WERI-Rb-1 (cell line): ENCODE data around the gene H1-8.

ENCODE experiments used
- DNase-seq: peaks from one replicate; pipeline ENCODE4 v3.0.0-alpha.2; 2020
- H3K27ac ChIP-seq: fragments of 250-450 bp; sonication (Bioruptor Pico); 2 replicates; pipeline ENCODE4 v1.5.1; 2020; ENCODE audit warnings: mild to moderate bottlenecking, moderate library complexity
- H3K27me3 ChIP-seq: fragments of 250-450 bp; sonication (Bioruptor Pico); 2 replicates; pipeline ENCODE4 v1.5.1; 2021; ENCODE audit warnings: mild to moderate bottlenecking, low read depth, moderate library complexity; ENCODE audit not compliant: insufficient read depth, severe bottlenecking
- H3K36me3 ChIP-seq: fragments of 250-450 bp; sonication (Bioruptor Pico); 2 replicates; pipeline ENCODE4 v1.5.1; 2020; ENCODE audit warnings: mild to moderate bottlenecking, moderate library complexity
- H3K4me3 ChIP-seq: 2 replicates; pipeline ENCODE4 v1.5.1; 2011; ENCODE audit warnings: low read depth, mild to moderate bottlenecking, control low read depth, low read length
- H3K9me3 ChIP-seq: fragments of 250-450 bp; sonication (Bioruptor Pico); 2 replicates; pipeline ENCODE4 v1.5.1; 2021; ENCODE audit warnings: mild to moderate bottlenecking, moderate library complexity; ENCODE audit not compliant: severe bottlenecking
- CTCF ChIP-seq: IDR thresholded peaks from 2 replicates; pipeline ENCODE4 v1.5.1; 2011; ENCODE audit warnings: low read depth, mild to moderate bottlenecking, control low read depth, inconsistent platforms, low read length

H1-8 gene

GRCh38 chr3:129517516-129517915, 25.5 kb upstream of the H1-8 start:
- Histone ChIP-seq H3K9me3 (no peaks in the 10 kb centered on the region), H3K27me3 (no peaks in the 10 kb centered on the region), H3K36me3 (no peaks in the 10 kb centered on the region; the same call in none of the 2 replicates), H3K4me3 (no peak overlapping the region), H3K27ac (no peak overlapping the region)
- DNase-seq: no peak
- no peak for TF ChIP-seq CTCF

- Histone ChIP-seq H3K36me3 (no peaks in the 10 kb centered on the region; the same call in 1 of the 2 replicates), H3K27ac (no peak overlapping the region), H3K27me3 (no peaks in the 10 kb centered on the region), H3K9me3 (no peaks in the 10 kb centered on the region), H3K4me3 (no peak overlapping the region)
- DNase-seq: no peak
- no peak for TF ChIP-seq CTCF
Observed at GRCh38 chr3:129518038-129518561, 24.9 kb upstream of the H1-8 start.

- TF ChIP-seq CTCF: no peak
- Histone ChIP-seq H3K9me3 (no peaks in the 10 kb centered on the region), H3K27ac (no peak overlapping the region), H3K4me3 (no peak overlapping the region), H3K27me3 (no peaks in the 10 kb centered on the region), H3K36me3 (no peaks in the 10 kb centered on the region)
- no peak for DNase-seq
Observed at GRCh38 chr3:129518581-129518980, 24.4 kb upstream of the H1-8 start.

- Histone ChIP-seq H3K9me3 (no peaks in the 10 kb centered on the region), H3K27me3 (no peaks in the 10 kb centered on the region), H3K36me3 (no peaks in the 10 kb centered on the region), H3K4me3 (no peak overlapping the region), H3K27ac (no peak overlapping the region)
- no peak for DNase-seq
- no peak for TF ChIP-seq CTCF
Observed at GRCh38 chr3:129519449-129519848, 23.5 kb upstream of the H1-8 start.

- no peak overlapping the region for H3K4me3 ChIP-seq
- TF ChIP-seq CTCF: no peak
- DNase-seq: no peak
- no peaks in the 10 kb centered on the region for H3K9me3 ChIP-seq
- no peak overlapping the region for H3K27ac ChIP-seq
- H3K36me3 ChIP-seq: no peaks in the 10 kb centered on the region
- no peaks in the 10 kb centered on the region for H3K27me3 ChIP-seq
Observed at GRCh38 chr3:129519896-129520715, 22.9 kb upstream of the H1-8 start.

GRCh38 chr3:129520960-129521359, 22.0 kb upstream of the H1-8 start:
- H3K4me3 ChIP-seq: no peak overlapping the region
- no peaks in the 10 kb centered on the region for H3K36me3 ChIP-seq

More at GRCh38 chr3:129520960-129521359, 22.0 kb upstream of the H1-8 start:
- Histone ChIP-seq H3K27ac (no peak overlapping the region), H3K27me3 (no peaks in the 10 kb centered on the region), H3K9me3 (no peaks in the 10 kb centered on the region)
- DNase-seq: no peak
- no peak for TF ChIP-seq CTCF
